Right lobe of liver (tissue), 6 donors: ENCODE results near the gene USP43. TPM values are rescaled to one million over a fixed set of nuclear protein-coding genes. Genes with fewer than 3 reads are reported as not detected.
"Not testable (repeated sequence)": the region's sequence is repeated elsewhere in the genome, so short reads cannot be mapped to it uniquely, and the experiment has no call there.

Source experiments
- ATAC-seq, 4 donors: fragments of 200-7000 bp; cut with Tn5 transposase; one replicate each; pipeline ENCODE4 v1.9.1; 2020; ENCODE audit warnings: mild to moderate bottlenecking in 4 of 4, moderate library complexity in 4 of 4
- DNase-seq, 3 donors: peaks; one replicate each; pipeline ENCODE4 v3.0.0-alpha.2; 2020
- H3K27ac ChIP-seq, 3 donors: fragments of 200-600 bp; one replicate each; pipeline ENCODE4 v1.8.0; 2022
- H3K27me3 ChIP-seq, 2 donors: fragments of 200-600 bp; one replicate each; pipeline ENCODE4 v1.8.0; 2022
- H3K36me3 ChIP-seq, 4 donors: fragments of 200-600 bp; sonication (generic) in 1 of 4; one replicate each; pipeline versions ENCODE4 v1.5.1 to v1.8.0; 2017 to 2022; ENCODE audit warnings: control low read depth in 1 of 4
- H3K4me1 ChIP-seq, 4 donors: fragments of 200-600 bp; sonication (generic) in 1 of 4; one replicate each; pipeline versions ENCODE4 v1.5.1 to v1.8.0; 2017 to 2022; ENCODE audit warnings: control low read depth in 1 of 4
- H3K4me3 ChIP-seq, 3 donors: fragments of 200-600 bp; one replicate each; pipeline ENCODE4 v1.8.0; 2022
- H3K9me3 ChIP-seq, 4 donors: fragments of 200-600 bp; sonication (generic) in 1 of 4; one replicate each; pipeline versions ENCODE4 v1.5.1 to v1.8.0; 2017 to 2022; ENCODE audit warnings: control low read depth in 1 of 4
- POLR2A ChIP-seq: fragments of 450-650 bp; IDR thresholded peaks from one replicate; pipeline ENCODE4 v1.6.1; 2017; ENCODE audit warnings: antibody characterized with exemption, mild to moderate bottlenecking
- WGBS: methylation state at CpG from one replicate; pipeline ENCODE4 v1.1.6; 2018; ENCODE audit warnings: low coverage, low lambda C conversion rate; ENCODE audit not compliant: insufficient coverage; ENCODE audit errors: missing lambda C conversion rate; 5-methylcytosine and 5-hydroxymethylcytosine counted together
- intact Hi-C, 2 donors: fragments of 100-400 bp; cut with DNase I; formaldehyde crosslinking; loops; one replicate each; pipeline versions ENCODE4 v1.11.2 to v1.14.1; 2022
- long read RNA-seq: library from polyadenylated mRNA; unstranded; transcript quantifications from one replicate; pipeline ENCODE4 v2.0.0, GENCODE V29; 2019
- total RNA-seq, 6 experiments: library from RNA; depleted of rRNA in 2 of 6; stranded (reverse); fragments of >200 nt in 2 of 6; fragmentation: NEBNext Ultra II Directional in 3 of 6; extraction: Animal tissue kit (Norgen Biotek cat#: 25700) in 3 of 6; gene quantifications; one replicate each; pipeline versions ENCODE4 v1.1.0 to v1.2.4, GENCODE V29; 2016 to 2023
- TF ChIP-seq, protein P1 (sequence below), 4 donors: fragments of 200-600 bp in 3 of 4; fragments of 450-650 bp in 1 of 4; IDR thresholded peaks; one replicate each; pipeline versions ENCODE4 v1.5.1 to v1.8.0; 2016 to 2022; ENCODE audit warnings: antibody characterized with exemption in 4 of 4, mild to moderate bottlenecking in 2 of 4
- donor health status: DM: no; HTN: yes; CAD: no.
- donor health status: DM: no; HTN: no; CAD: no.
- donor health status: DM: no; HTN: no; CAD: no.
- donor health status: DM: no; HTN: yes; CAD: no.
- donor health status: DM: no; HTN: yes; CAD: no.

Gene USP43, protein sequence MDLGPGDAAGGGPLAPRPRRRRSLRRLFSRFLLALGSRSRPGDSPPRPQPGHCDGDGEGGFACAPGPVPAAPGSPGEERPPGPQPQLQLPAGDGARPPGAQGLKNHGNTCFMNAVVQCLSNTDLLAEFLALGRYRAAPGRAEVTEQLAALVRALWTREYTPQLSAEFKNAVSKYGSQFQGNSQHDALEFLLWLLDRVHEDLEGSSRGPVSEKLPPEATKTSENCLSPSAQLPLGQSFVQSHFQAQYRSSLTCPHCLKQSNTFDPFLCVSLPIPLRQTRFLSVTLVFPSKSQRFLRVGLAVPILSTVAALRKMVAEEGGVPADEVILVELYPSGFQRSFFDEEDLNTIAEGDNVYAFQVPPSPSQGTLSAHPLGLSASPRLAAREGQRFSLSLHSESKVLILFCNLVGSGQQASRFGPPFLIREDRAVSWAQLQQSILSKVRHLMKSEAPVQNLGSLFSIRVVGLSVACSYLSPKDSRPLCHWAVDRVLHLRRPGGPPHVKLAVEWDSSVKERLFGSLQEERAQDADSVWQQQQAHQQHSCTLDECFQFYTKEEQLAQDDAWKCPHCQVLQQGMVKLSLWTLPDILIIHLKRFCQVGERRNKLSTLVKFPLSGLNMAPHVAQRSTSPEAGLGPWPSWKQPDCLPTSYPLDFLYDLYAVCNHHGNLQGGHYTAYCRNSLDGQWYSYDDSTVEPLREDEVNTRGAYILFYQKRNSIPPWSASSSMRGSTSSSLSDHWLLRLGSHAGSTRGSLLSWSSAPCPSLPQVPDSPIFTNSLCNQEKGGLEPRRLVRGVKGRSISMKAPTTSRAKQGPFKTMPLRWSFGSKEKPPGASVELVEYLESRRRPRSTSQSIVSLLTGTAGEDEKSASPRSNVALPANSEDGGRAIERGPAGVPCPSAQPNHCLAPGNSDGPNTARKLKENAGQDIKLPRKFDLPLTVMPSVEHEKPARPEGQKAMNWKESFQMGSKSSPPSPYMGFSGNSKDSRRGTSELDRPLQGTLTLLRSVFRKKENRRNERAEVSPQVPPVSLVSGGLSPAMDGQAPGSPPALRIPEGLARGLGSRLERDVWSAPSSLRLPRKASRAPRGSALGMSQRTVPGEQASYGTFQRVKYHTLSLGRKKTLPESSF
- total RNA-seq, result 10 to 100 TPM in 2 of 6 experiments, 1 to 10 TPM in 4; 2.1 to 11.6 (median 6.8) TPM
- long read RNA-seq, result 0 reads

DNA sequence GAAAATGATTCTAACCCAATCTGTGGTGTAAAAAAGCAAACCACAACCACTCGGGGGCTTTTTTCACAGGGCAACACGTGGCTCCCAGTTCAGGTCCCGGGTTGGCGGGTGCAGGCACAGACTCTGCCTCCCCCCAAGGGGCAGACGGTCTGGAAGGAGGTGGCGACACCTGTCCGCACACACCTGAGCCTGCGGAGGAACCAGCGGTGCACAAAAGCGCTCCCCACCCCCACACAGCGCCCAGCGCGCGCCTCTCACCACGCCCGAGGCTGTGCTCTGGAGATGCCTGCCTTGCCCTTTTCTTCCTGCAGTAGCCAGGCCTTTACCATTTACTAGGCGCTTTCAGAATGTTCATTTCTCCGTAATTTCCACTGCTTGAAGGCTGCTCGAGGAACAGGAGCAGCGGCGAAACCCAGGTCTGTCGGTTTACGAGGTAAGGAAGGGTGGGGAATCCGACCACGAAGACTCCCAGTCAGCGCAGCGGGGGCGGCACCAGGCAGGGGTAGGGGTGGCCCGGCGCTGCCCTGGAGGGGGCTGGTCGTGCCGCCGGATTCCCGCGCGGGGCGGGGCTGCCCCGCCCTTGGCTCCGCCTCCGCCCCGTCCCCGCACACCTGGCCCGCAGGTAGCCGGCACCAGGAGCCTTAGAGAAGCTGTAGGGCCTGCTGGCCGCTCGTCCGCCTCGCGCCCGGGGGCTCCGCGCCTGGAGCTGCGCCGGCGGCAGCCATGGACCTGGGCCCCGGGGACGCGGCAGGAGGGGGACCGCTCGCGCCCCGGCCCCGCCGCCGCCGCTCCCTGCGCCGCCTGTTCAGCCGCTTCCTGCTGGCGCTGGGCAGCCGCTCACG is at the start of gene USP43:
Gene USP43 (plus strand): TSS at position 608 of the 842 bp plus-strand sequence. CDS start 116 bp downstream, at position 724.
- H3K36me3 ChIP-seq, result no peaks in the 10 kb centered on the region
- intact Hi-C loops, result no loop called here
- H3K27ac ChIP-seq, result peak within 1 kb of the TSS; percentile 73 to 92 (median 85)
- DNase-seq (peak; percentile 70 to 79 (median 74)), ATAC-seq (peak; percentile 67 to 87 (median 76))
- TF ChIP-seq POLR2A, result peak; percentile 60
- TF ChIP-seq, protein P1, sequence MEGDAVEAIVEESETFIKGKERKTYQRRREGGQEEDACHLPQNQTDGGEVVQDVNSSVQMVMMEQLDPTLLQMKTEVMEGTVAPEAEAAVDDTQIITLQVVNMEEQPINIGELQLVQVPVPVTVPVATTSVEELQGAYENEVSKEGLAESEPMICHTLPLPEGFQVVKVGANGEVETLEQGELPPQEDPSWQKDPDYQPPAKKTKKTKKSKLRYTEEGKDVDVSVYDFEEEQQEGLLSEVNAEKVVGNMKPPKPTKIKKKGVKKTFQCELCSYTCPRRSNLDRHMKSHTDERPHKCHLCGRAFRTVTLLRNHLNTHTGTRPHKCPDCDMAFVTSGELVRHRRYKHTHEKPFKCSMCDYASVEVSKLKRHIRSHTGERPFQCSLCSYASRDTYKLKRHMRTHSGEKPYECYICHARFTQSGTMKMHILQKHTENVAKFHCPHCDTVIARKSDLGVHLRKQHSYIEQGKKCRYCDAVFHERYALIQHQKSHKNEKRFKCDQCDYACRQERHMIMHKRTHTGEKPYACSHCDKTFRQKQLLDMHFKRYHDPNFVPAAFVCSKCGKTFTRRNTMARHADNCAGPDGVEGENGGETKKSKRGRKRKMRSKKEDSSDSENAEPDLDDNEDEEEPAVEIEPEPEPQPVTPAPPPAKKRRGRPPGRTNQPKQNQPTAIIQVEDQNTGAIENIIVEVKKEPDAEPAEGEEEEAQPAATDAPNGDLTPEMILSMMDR (IDR thresholded peaks at IDR 0.05), result no peak
- no peaks in the 10 kb centered on the region for H3K27me3 ChIP-seq
- peaks cover 0 to 13% (median 0%) of the 10 kb centered on the region in 4 donors for H3K4me1 ChIP-seq
- H3K4me3 ChIP-seq, result peak within 1 kb of the TSS; percentile 66 to 76 (median 73)
- no peaks in the 10 kb centered on the region for H3K9me3 ChIP-seq
- WGBS, result no CpG with 5 or more reads among the region's 72 CpGs

DNA sequence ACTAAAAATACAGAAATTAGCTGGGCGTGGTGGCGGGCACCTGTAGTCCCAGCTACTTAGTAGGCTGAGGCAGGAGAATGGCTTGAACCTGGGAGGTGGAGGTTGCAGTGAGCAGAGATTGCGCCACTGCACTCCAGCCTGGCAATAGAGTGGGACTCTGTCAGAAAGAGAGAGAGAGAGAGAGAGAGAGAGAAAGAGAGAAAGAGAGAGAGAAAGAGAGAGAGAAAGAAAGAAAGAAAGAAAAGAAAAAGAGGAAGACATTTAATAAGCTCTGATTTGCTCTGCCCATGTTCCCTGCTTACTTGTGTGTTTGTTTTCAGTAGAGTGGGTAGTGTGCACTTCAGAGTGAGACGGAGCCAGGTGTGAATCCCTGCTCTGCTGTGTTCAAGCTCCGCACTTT is 47.7 kb upstream of the USP43 start:
- H3K27me3 ChIP-seq, DNase-seq, intact Hi-C loops, H3K4me3 ChIP-seq, H3K9me3 ChIP-seq, H3K36me3 ChIP-seq, ATAC-seq, H3K4me1 ChIP-seq, H3K27ac ChIP-seq: not testable (repeated sequence)
- WGBS, result 92% methylated on average over 3 of the region's 5 CpGs

DNA sequence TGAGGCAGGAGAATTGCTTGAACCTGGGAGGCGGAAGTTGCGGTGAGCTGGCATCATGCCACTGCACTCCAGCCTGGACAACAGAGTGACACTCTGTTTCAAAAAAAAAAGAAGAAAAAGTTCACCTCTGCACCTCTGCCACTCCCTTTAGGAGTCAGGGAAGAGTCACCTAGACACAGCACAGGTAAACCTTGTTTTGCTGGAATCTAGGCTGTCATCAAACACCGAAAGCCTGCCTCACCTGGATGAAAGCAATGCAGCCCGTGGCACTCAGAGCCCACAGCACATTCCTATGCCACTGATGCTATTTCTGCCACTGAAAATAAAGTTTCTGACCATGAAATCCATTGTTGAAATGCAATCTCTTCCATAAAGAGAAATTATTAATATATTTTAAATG is 46.7 kb upstream of the USP43 start:
- no peak for DNase-seq

DNA sequence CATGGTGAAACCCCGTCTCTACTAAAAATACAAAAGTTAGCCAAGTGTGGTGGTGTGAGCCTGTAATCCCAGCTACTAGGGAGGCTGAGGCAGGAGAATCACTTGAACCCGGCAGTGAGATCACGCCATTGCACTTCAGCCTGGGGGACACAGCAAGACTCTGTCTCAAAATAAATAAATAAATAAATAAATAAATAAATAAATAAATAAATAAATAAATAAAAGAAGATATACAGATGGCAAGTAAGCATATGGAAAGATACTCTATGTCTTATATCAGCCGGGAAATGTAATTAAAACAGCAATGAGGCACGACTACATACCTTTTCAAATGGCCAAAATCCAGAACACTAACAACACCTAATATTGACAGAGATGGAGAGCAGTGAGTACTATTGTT is 40.7 kb upstream of the USP43 start:
- H3K9me3 ChIP-seq, H3K27ac ChIP-seq, H3K27me3 ChIP-seq, H3K36me3 ChIP-seq, H3K4me3 ChIP-seq, H3K4me1 ChIP-seq, DNase-seq, ATAC-seq, intact Hi-C loops: not testable (repeated sequence)
- 60% methylated on average over 2 of the region's 5 CpGs for WGBS

More for the DNA sequence above, 46.7 kb upstream of the USP43 start:
- 54% methylated on average over 2 of the region's 4 CpGs for WGBS
- intact Hi-C loops, result no loop called here
- ATAC-seq, result no peak
- no peaks in the 10 kb centered on the region for H3K4me1 ChIP-seq
- no peaks in the 10 kb centered on the region for H3K36me3 ChIP-seq
- no peak for TF ChIP-seq POLR2A
- TF ChIP-seq, protein P1 (IDR thresholded peaks at IDR 0.05), result no peak
- no peaks in the 10 kb centered on the region for H3K27me3 ChIP-seq
- H3K4me3 ChIP-seq, result no peak overlapping the region
- no peak overlapping the region for H3K27ac ChIP-seq
- H3K9me3 ChIP-seq, result no peaks in the 10 kb centered on the region

DNA sequence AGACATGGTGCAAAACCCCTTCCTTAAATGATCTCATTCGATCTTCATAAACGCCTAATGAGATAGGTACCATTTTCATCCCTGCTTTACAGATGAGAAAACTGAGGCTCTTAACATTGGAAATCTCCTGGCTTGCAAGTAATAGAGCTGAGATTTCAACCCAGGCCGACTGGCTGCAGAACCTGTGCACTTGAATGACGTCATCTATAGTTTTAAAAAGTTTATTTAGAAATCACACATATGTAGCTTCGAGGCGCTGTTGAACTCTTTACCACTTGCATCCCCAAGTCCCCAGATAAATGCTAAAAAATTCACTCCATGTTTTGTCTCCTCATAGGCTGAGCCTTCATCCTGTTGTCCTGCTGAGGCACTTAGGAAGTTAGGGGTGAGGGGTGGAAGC is 38.9 kb upstream of the USP43 start:
- H3K4me3 ChIP-seq, result no peak overlapping the region
- H3K27me3 ChIP-seq, result no peaks in the 10 kb centered on the region
- DNase-seq (no peak), ATAC-seq (no peak)
- 62% methylated on average over 4 of the region's 6 CpGs for WGBS
- intact Hi-C loops, result no loop called here
- no peaks in the 10 kb centered on the region for H3K9me3 ChIP-seq
- H3K27ac ChIP-seq, result no peak overlapping the region
- no peak for TF ChIP-seq POLR2A
- TF ChIP-seq, protein P1 (IDR thresholded peaks at IDR 0.05), result no peak
- H3K36me3 ChIP-seq, result no peaks in the 10 kb centered on the region
- no peaks in the 10 kb centered on the region for H3K4me1 ChIP-seq

DNA sequence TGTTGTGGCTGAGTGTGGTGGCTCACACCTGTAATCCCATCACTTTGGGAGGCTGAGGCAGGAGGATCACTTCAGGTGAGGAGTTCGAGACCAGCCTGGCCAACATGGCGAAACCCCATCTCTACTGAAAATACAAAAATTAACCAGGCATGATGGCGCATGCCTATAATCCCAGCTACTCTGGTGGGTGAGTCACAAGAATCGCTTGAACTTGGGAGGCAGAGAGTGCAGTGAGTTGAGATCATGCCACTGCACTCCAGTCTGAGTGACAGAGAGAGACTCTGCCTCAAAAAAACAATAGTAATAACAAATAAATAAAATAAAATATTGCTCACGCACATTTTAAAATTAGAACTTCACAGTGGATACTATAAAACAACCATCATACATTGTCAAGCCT is 38.3 kb upstream of the USP43 start:
- intact Hi-C loops, H3K9me3 ChIP-seq, H3K4me1 ChIP-seq, H3K36me3 ChIP-seq, H3K27ac ChIP-seq, ATAC-seq, DNase-seq, H3K27me3 ChIP-seq, H3K4me3 ChIP-seq: not testable (repeated sequence)
- WGBS, result 65% methylated on average over 4 of the region's 5 CpGs
